Caco-2 (cell line): ENCODE results near the gene UPP1. TPM values are rescaled to one million over a fixed set of nuclear protein-coding genes. Genes with fewer than 3 reads are reported as not detected.

Experiments used
- BruUV-seq: library from RNA; stranded (reverse); fragments of 400-500 nt; replicated peaks from 2 replicates; lab custom pipeline; 2021; lab: Mats Ljungman, UMichigan
- CTCF ChIA-PET: fragments of 300-600 bp; sonication (Branson Sonifier 250); formaldehyde crosslinking; loops from one replicate; lab custom pipeline; 2022; ENCODE audit warnings: antibody characterized with exemption; lab: Charles Lee
- POLR2A ChIA-PET: fragments of 300-600 bp; sonication (Branson Sonifier 250); formaldehyde crosslinking; loops from one replicate; lab custom pipeline; 2022; ENCODE audit warnings: antibody characterized with exemption; lab: Charles Lee
- DNase-seq, 2 experiments: peaks; one replicate each; pipeline versions ENCODE4 v3.0.0 to v3.0.0-alpha.2; 2020 to 2022
- H3K27me3 ChIP-seq: replicated peaks from 2 replicates; pipeline ENCODE4 v1.6.0; 2011; ENCODE audit warnings: low read length; ENCODE audit not compliant: control insufficient read depth, insufficient read depth
- H3K36me3 ChIP-seq: 2 replicates; pipeline ENCODE4 v1.5.1; 2011; ENCODE audit warnings: low read length; ENCODE audit not compliant: control insufficient read depth, insufficient read depth
- H3K4me1 ChIP-seq: fragments of 250-450 bp; sonication (Bioruptor Pico); 2 replicates; pipeline ENCODE4 v1.5.1; 2020; ENCODE audit warnings: mild to moderate bottlenecking
- H3K4me3 ChIP-seq: 2 replicates; pipeline ENCODE4 v1.5.1; 2011; ENCODE audit warnings: low read depth, mild to moderate bottlenecking, control low read depth, low read length
- H3K9me3 ChIP-seq: fragments of 250-450 bp; sonication (Bioruptor Pico); 2 replicates; pipeline ENCODE4 v1.5.1; 2020; ENCODE audit warnings: mild to moderate bottlenecking, moderate library complexity
- H3K27ac Mint-ChIP-seq: one replicate; pipeline ENCODE4 v1.8.0; 2022; ENCODE audit warnings: mixed read lengths; ENCODE audit not compliant: unreplicated experiment
- H3K27me3 Mint-ChIP-seq: one replicate; pipeline ENCODE4 v1.8.0; 2022; ENCODE audit warnings: mixed read lengths; ENCODE audit not compliant: insufficient read depth, unreplicated experiment
- H3K36me3 Mint-ChIP-seq: one replicate; pipeline ENCODE4 v1.8.0; 2022; ENCODE audit warnings: mild to moderate bottlenecking, mixed read lengths; ENCODE audit not compliant: insufficient read depth, unreplicated experiment
- H3K4me1 Mint-ChIP-seq: one replicate; pipeline ENCODE4 v1.8.0; 2022; ENCODE audit warnings: low read depth, mixed read lengths; ENCODE audit not compliant: unreplicated experiment
- H3K4me3 Mint-ChIP-seq: one replicate; pipeline ENCODE4 v1.8.0; 2022; ENCODE audit warnings: mild to moderate bottlenecking, moderate library complexity, mixed read lengths; ENCODE audit not compliant: unreplicated experiment
- H3K9me3 Mint-ChIP-seq: one replicate; pipeline ENCODE4 v1.8.0; 2022; ENCODE audit warnings: mixed read lengths; ENCODE audit not compliant: unreplicated experiment
- intact Hi-C: fragments of 100-400 bp; cut with micrococcal nuclease; formaldehyde crosslinking; loops from one replicate; pipeline ENCODE4 v1.10.0; 2022; ENCODE audit not compliant: unreplicated experiment
- total RNA-seq: library from RNA; stranded (reverse); gene quantifications from 2 replicates; pipeline ENCODE4 v1.2.3, GENCODE V29; 2022
- TF ChIP-seq, protein P1 (sequence below), 2 experiments: fragments of 200-600 bp in 1 of 2; IDR thresholded peaks; 1 replicate in 1 of 2; 2 replicates in 1 of 2; pipeline versions ENCODE4 v1.5.1 to v1.8.0; 2011 to 2022; ENCODE audit warnings: antibody characterized with exemption in 1 of 2, control low read depth in 1 of 2, inconsistent platforms in 1 of 2, low read depth in 1 of 2, low read length in 1 of 2, mild to moderate bottlenecking in 1 of 2, moderate library complexity in 1 of 2; ENCODE audit not compliant: insufficient read depth in 1 of 2, severe bottlenecking in 1 of 2, unreplicated experiment in 1 of 2

UPP1 gene
- total RNA-seq, 1 experiment from 2014 or later: 20.6 TPM

DNA sequence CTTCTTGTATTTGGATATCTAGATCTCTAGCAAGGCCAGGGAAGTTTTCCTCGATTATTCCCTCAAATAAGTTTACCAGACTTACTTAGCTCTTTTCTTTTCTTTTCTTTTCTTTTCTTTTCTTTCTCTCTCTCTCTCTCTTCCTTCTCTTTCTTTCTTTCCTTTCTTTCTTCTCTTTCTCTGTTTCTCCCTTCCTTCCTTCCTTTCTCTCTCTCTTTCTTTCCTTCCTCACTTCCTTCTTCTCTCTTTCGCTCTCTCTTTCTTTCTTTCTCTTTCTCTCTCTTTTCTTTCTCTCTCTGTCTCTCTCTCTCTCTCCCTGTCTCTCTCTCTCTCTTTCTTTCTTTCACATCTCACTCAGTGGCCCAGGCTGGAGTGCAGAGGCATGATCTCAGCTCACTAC is 37.0 kb downstream of the UPP1 start:
- Mint-ChIP-seq H3K36me3 (no peaks in the 10 kb centered on the region), H3K4me3 (no peak overlapping the region), H3K27me3 (peaks cover 9% of the 10 kb centered on the region), H3K27ac (no peak overlapping the region), H3K4me1 (peaks cover 7% of the 10 kb centered on the region), H3K9me3 (peaks cover 41% of the 10 kb centered on the region)
- Histone ChIP-seq H3K27me3 (no peaks in the 10 kb centered on the region), H3K9me3 (0 out of 2 replicates have a peak, but pooled peaks cover 3% of the 10 kb centered on the region), H3K4me3 (no peak overlapping the region), H3K36me3 (no peaks in the 10 kb centered on the region), H3K4me1 (no peaks in the 10 kb centered on the region)
- intact Hi-C loops: no loop called here
- TF ChIP-seq, protein P1, sequence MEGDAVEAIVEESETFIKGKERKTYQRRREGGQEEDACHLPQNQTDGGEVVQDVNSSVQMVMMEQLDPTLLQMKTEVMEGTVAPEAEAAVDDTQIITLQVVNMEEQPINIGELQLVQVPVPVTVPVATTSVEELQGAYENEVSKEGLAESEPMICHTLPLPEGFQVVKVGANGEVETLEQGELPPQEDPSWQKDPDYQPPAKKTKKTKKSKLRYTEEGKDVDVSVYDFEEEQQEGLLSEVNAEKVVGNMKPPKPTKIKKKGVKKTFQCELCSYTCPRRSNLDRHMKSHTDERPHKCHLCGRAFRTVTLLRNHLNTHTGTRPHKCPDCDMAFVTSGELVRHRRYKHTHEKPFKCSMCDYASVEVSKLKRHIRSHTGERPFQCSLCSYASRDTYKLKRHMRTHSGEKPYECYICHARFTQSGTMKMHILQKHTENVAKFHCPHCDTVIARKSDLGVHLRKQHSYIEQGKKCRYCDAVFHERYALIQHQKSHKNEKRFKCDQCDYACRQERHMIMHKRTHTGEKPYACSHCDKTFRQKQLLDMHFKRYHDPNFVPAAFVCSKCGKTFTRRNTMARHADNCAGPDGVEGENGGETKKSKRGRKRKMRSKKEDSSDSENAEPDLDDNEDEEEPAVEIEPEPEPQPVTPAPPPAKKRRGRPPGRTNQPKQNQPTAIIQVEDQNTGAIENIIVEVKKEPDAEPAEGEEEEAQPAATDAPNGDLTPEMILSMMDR (IDR thresholded peaks at IDR 0.05; ENCODE audit: insufficient read depth in 1 of 2, low read depth in 1 of 2, low read length in 1 of 2, severe bottlenecking in 1 of 2, unreplicated experiment in 1 of 2): no peak
- ChIA-PET POLR2A (no interaction called here), CTCF (no interaction called here)
- no TSS peak for BruUV-seq
- no peak for DNase-seq

DNA sequence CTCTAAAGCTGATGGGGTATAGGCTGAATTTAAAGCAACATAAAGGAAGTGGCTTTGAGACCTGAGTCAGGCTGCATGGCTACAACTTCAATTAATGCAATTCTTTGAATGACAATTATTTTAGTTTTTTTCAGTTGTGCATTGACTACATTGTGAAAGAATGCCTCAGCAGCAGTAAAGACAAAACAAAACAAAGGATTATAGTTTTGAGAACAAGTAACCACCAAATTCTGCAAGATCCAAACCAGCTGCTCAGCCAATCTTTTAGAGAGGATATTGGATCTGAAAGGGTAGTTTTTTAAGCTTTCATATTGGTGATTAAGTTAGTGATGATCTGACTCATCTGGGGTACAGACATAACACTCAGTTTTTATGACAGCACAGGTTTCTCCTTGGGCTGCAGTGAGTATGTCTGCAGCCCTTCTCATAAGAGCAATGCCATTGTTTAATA is 41.6 kb downstream of the UPP1 start:
- Histone ChIP-seq H3K9me3 (no peaks in the 10 kb centered on the region), H3K36me3 (no peaks in the 10 kb centered on the region), H3K27me3 (no peaks in the 10 kb centered on the region), H3K4me3 (no peak overlapping the region), H3K4me1 (no peaks in the 10 kb centered on the region)
- ChIA-PET POLR2A (no interaction called here), CTCF (no interaction called here)
- TF ChIP-seq, protein P1 (IDR thresholded peaks at IDR 0.05; ENCODE audit: insufficient read depth in 1 of 2, low read depth in 1 of 2, low read length in 1 of 2, severe bottlenecking in 1 of 2, unreplicated experiment in 1 of 2): no peak
- Mint-ChIP-seq H3K36me3 (no peaks in the 10 kb centered on the region), H3K27me3 (peaks cover 3% of the 10 kb centered on the region), H3K4me3 (no peak overlapping the region), H3K27ac (no peak overlapping the region), H3K9me3 (peaks cover 22% of the 10 kb centered on the region), H3K4me1 (peaks cover 7% of the 10 kb centered on the region)
- no TSS peak for BruUV-seq
- no peak for DNase-seq
- intact Hi-C loops: no loop called here

DNA sequence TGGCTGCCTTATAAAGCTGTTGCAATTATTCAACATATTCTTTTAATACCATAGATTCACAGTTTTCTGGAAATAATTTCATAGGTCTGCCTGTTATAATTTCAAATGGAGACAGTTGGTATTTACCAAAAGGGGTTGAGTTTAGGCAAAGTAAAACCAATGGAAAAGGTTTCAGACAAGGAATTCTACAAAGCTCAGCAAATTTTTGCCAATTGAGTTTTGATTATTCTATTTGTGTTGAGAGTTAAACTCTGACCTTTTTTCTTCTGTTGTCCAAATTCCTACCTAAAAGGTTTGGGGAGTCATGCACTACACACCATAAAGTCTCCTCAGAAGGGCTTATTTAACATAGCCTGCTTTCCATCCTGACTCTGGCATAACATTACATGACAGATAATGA is 43.7 kb downstream of the UPP1 start:
- no peaks in the 10 kb centered on the region for H3K36me3 Mint-ChIP-seq
- POLR2A ChIA-PET: no interaction called here

More for the DNA sequence above, 43.7 kb downstream of the UPP1 start:
- H3K4me1 Mint-ChIP-seq: peaks cover 7% of the 10 kb centered on the region
- Histone ChIP-seq H3K4me1 (no peaks in the 10 kb centered on the region), H3K36me3 (no peaks in the 10 kb centered on the region), H3K4me3 (no peak overlapping the region), H3K9me3 (no peaks in the 10 kb centered on the region), H3K27me3 (no peaks in the 10 kb centered on the region)
- peaks cover 13% of the 10 kb centered on the region for H3K9me3 Mint-ChIP-seq
- TF ChIP-seq, protein P1 (IDR thresholded peaks at IDR 0.05; ENCODE audit: insufficient read depth in 1 of 2, low read depth in 1 of 2, low read length in 1 of 2, severe bottlenecking in 1 of 2, unreplicated experiment in 1 of 2): no peak
- H3K4me3 Mint-ChIP-seq: no peak overlapping the region
- no peak for DNase-seq
- intact Hi-C loops: no loop called here
- no peak overlapping the region for H3K27ac Mint-ChIP-seq
- H3K27me3 Mint-ChIP-seq: no peaks in the 10 kb centered on the region
- no TSS peak for BruUV-seq
- CTCF ChIA-PET: no interaction called here
